HepG2 (cell line): ENCODE results near the gene KLC3. TPM values are rescaled to one million over a fixed set of nuclear protein-coding genes. Genes with fewer than 3 reads are reported as not detected.

Experiments used
- DPF2 ChIP-seq: sonication (generic); formaldehyde crosslinking; IDR thresholded peaks from 2 replicates; pipeline ENCODE4 v1.4.0; 2020; ENCODE audit warnings: mild to moderate bottlenecking, low read depth, missing genetic modification reagents, borderline replicate concordance
- HINFP ChIP-seq: sonication (generic); formaldehyde crosslinking; IDR thresholded peaks from 2 replicates; pipeline ENCODE4 v1.4.0; 2020; ENCODE audit warnings: low read depth, mild to moderate bottlenecking, missing genetic modification reagents
- KAT2B ChIP-seq: fragments of 150-350 bp; IDR thresholded peaks from 2 replicates; pipeline ENCODE4 v1.6.1; 2014; ENCODE audit warnings: low read depth, low read length, borderline replicate concordance
- KDM2A ChIP-seq: sonication (generic); formaldehyde crosslinking; IDR thresholded peaks from 2 replicates; pipeline ENCODE4 v1.4.0; 2020; ENCODE audit warnings: low read depth, missing genetic modification reagents, borderline replicate concordance
- MIER3 ChIP-seq: IDR thresholded peaks from 2 replicates; pipeline ENCODE4 v1.6.1; 2016; ENCODE audit warnings: missing compliant biosample characterization, borderline replicate concordance
- PAF1 ChIP-seq: IDR thresholded peaks from 2 replicates; pipeline ENCODE4 v1.6.1; 2016; ENCODE audit warnings: missing genetic modification reagents, missing compliant biosample characterization
- PHF5A ChIP-seq: IDR thresholded peaks from one replicate; pipeline ENCODE4 v1.6.1; 2018; ENCODE audit warnings: low read depth, missing genetic modification reagents; ENCODE audit not compliant: unreplicated experiment
- PITX1 ChIP-seq: sonication (generic); formaldehyde crosslinking; IDR thresholded peaks from 2 replicates; pipeline ENCODE4 v1.5.1; 2020; ENCODE audit warnings: mild to moderate bottlenecking, missing genetic modification reagents
- POLR2G ChIP-seq: fragments of 200-400 bp; formaldehyde crosslinking; IDR thresholded peaks from 2 replicates; pipeline ENCODE4 v1.6.1; 2018; ENCODE audit warnings: mild to moderate bottlenecking, low read depth, low read length, moderate library complexity
- RXRB ChIP-seq: IDR thresholded peaks from 2 replicates; pipeline ENCODE4 v1.6.1; 2016; ENCODE audit warnings: borderline replicate concordance, missing genetic modification reagents, missing compliant biosample characterization
- TGIF2 ChIP-seq: IDR thresholded peaks from 2 replicates; pipeline ENCODE4 v1.6.1; 2016; ENCODE audit warnings: control low read depth, missing compliant biosample characterization
- THAP8 ChIP-seq: sonication (generic); formaldehyde crosslinking; IDR thresholded peaks from 2 replicates; pipeline ENCODE4 v1.5.1; 2020; ENCODE audit warnings: missing genetic modification reagents, mild to moderate bottlenecking, borderline replicate concordance
- THRA ChIP-seq: sonication (generic); formaldehyde crosslinking; IDR thresholded peaks from 2 replicates; pipeline ENCODE4 v1.4.0; 2020; ENCODE audit warnings: missing genetic modification reagents, borderline replicate concordance
- ZFP82 ChIP-seq: sonication (generic); formaldehyde crosslinking; IDR thresholded peaks from 2 replicates; pipeline ENCODE4 v1.5.1; 2020; ENCODE audit warnings: mild to moderate bottlenecking, missing genetic modification reagents, borderline replicate concordance
- ZNF24 ChIP-seq: fragments of 450-650 bp; IDR thresholded peaks from 2 replicates; pipeline ENCODE4 v1.6.1; 2017; ENCODE audit warnings: antibody characterized with exemption, mild to moderate bottlenecking
- ZNF546 ChIP-seq: sonication (generic); formaldehyde crosslinking; conservative IDR thresholded peaks from 2 replicates; pipeline ENCODE4 v1.8.1; 2023; ENCODE audit warnings: mild to moderate bottlenecking, missing genetic modification reagents
- ZNF547 ChIP-seq: sonication (generic); formaldehyde crosslinking; IDR thresholded peaks from 2 replicates; pipeline ENCODE4 v1.5.1; 2020; ENCODE audit warnings: mild to moderate bottlenecking, missing genetic modification reagents
- ZNF605 ChIP-seq: sonication (generic); formaldehyde crosslinking; IDR thresholded peaks from 2 replicates; pipeline ENCODE4 v1.8.0; 2022; ENCODE audit warnings: mild to moderate bottlenecking, missing genetic modification reagents
- ZNF883 ChIP-seq: sonication (generic); formaldehyde crosslinking; IDR thresholded peaks from 2 replicates; pipeline ENCODE4 v1.5.1; 2020; ENCODE audit warnings: mild to moderate bottlenecking, missing genetic modification reagents; ENCODE audit errors: not compliant biosample characterization
- polyA plus RNA-seq, 8 experiments: library from polyadenylated mRNA; depleted of rRNA in 3 of 8; stranded (reverse) in 7 of 8; unstranded in 1 of 8; fragments of >200 nt; fragmentation: Illumina TruSeq in 4 of 8; extraction: Trizol in 4 of 8; gene quantifications; 2 replicates each; pipeline versions ENCODE4 v1.2.1 to v1.2.3, GENCODE V29; 2011 to 2016; ENCODE audit warnings: low read depth in 4 of 8, missing spikeins in 1 of 8, mixed read lengths in 1 of 8; ENCODE audit not compliant: insufficient read depth in 1 of 8
- total RNA-seq, 5 experiments: library from RNA; depleted of rRNA; stranded (reverse); fragments of >200 nt; fragmentation: Illumina TruSeq; extraction: Trizol; gene quantifications; 2 replicates each; pipeline ENCODE4 v1.2.3, GENCODE V29; 2016; ENCODE audit warnings: low read depth in 1 of 5
- TF ChIP-seq, protein P1 (sequence below): sonication (generic); formaldehyde crosslinking; conservative IDR thresholded peaks from 2 replicates; pipeline ENCODE4 v1.5.0; 2020; ENCODE audit warnings: missing genetic modification reagents
- TF ChIP-seq, protein P2 (sequence below): sonication (generic); formaldehyde crosslinking; IDR thresholded peaks from 2 replicates; pipeline ENCODE4 v1.9.0; 2021; ENCODE audit warnings: missing genetic modification reagents, borderline replicate concordance

KLC3 gene
- total and polyA plus RNA-seq, 2 of the 13 experiments (the other 11 are each of a cell fraction or from before 2014, with no cell fraction given): 0.13 TPM; not detected in 1

GRCh38 chr19:45370410-45371204, 30.1 kb downstream of the KLC3 start, which contains the start of gene ERCC2 (continued):
- TF ChIP-seq, protein P1, sequence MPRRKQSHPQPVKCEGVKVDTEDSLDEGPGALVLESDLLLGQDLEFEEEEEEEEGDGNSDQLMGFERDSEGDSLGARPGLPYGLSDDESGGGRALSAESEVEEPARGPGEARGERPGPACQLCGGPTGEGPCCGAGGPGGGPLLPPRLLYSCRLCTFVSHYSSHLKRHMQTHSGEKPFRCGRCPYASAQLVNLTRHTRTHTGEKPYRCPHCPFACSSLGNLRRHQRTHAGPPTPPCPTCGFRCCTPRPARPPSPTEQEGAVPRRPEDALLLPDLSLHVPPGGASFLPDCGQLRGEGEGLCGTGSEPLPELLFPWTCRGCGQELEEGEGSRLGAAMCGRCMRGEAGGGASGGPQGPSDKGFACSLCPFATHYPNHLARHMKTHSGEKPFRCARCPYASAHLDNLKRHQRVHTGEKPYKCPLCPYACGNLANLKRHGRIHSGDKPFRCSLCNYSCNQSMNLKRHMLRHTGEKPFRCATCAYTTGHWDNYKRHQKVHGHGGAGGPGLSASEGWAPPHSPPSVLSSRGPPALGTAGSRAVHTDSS (CRISPR knock-in tag): no peak
- no peak for TF ChIP-seq RXRB
- TF ChIP-seq TGIF2 (CRISPR knock-in tag): no peak
- TF ChIP-seq ZNF605 (CRISPR knock-in tag): peak; percentile 57; the same call in 1 of the 2 replicates
- no peak for TF ChIP-seq PAF1 (CRISPR knock-in tag)
- TF ChIP-seq THRA (CRISPR knock-in tag): no peak
- no peak for TF ChIP-seq DPF2 (CRISPR knock-in tag)
- no peak for TF ChIP-seq ZNF546 (CRISPR knock-in tag)
- no peak for TF ChIP-seq HINFP (CRISPR knock-in tag)
- no peak for TF ChIP-seq PHF5A (CRISPR knock-in tag)
- peak; percentile 10; the same call in 1 of the 2 replicates for TF ChIP-seq KDM2A (CRISPR knock-in tag)
- TF ChIP-seq ZNF24: no peak
- TF ChIP-seq, protein P2, sequence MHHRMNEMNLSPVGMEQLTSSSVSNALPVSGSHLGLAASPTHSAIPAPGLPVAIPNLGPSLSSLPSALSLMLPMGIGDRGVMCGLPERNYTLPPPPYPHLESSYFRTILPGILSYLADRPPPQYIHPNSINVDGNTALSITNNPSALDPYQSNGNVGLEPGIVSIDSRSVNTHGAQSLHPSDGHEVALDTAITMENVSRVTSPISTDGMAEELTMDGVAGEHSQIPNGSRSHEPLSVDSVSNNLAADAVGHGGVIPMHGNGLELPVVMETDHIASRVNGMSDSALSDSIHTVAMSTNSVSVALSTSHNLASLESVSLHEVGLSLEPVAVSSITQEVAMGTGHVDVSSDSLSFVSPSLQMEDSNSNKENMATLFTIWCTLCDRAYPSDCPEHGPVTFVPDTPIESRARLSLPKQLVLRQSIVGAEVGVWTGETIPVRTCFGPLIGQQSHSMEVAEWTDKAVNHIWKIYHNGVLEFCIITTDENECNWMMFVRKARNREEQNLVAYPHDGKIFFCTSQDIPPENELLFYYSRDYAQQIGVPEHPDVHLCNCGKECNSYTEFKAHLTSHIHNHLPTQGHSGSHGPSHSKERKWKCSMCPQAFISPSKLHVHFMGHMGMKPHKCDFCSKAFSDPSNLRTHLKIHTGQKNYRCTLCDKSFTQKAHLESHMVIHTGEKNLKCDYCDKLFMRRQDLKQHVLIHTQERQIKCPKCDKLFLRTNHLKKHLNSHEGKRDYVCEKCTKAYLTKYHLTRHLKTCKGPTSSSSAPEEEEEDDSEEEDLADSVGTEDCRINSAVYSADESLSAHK (CRISPR knock-in tag): no peak
- TF ChIP-seq KAT2B: no peak
- 0 out of 2 replicates have a peak, but pooled peaks have one; percentile 42 for TF ChIP-seq MIER3 (CRISPR knock-in tag)
- no peak for TF ChIP-seq ZFP82 (CRISPR knock-in tag)
- TF ChIP-seq ZNF547 (CRISPR knock-in tag): peak; percentile 17; the same call in 1 of the 2 replicates
- peak; percentile 51; the same call in 1 of the 2 replicates for TF ChIP-seq POLR2G
- 0 out of 2 replicates have a peak, but pooled peaks have one; percentile 26 for TF ChIP-seq PITX1
- no peak for TF ChIP-seq THAP8 (CRISPR knock-in tag)
- TF ChIP-seq ZNF883 (CRISPR knock-in tag): no peak
